ELR (cell line): ENCODE measurements around the gene ANKRD11.
A peak's percentile ranks its signal among the peaks of the same experiment; 100 is the strongest.
"Not testable (repeated sequence)": the region's sequence is repeated elsewhere in the genome, so short reads cannot be mapped to it uniquely, and the experiment has no call there.

Source experiments
- DNase-seq: peaks from one replicate; pipeline ENCODE4 v3.0.0-alpha.2; 2015; ENCODE audit warnings: low read depth

The ANKRD11 gene

DNA sequence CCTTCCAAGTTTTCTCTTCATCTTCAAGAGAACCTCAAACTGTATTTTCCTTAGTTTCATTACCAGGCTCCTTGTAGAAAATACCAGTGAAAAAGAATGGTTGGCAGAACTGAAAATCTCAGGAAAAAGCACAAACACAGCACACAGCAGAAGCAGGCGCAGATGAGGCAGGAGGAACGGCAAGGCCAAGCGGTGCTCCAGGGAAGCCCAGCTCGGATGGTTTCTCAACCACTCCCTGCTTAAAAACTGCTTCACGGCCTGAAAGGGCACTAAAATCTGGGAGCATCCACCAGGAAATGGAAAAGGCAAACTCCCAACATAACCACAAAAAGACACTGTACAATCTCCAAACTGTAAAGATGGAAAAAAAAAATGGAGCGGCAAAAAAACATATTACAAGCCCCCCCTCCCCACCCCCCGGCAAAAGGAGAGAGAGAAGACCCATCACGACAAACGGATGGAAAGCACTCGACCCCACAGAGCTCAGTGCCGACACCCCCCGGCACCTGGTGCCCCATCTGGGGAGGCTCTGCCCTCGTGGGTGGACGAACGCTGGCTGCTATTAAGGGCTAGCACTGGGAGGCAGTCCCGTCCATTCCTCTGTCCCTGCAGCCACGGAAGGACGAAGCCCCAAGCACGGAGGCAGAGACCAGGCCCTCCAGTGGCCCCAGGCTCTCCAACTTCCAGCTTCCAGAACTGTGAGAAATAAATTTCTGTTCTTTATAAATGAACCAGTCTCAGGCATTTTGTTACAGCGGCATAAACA, 145.3 kb downstream of the ANKRD11 start:
- no peak for DNase-seq

GRCh38 chr16:89344458-89344834, 145.9 kb downstream of the ANKRD11 start:
- DNase-seq, result no peak

DNA sequence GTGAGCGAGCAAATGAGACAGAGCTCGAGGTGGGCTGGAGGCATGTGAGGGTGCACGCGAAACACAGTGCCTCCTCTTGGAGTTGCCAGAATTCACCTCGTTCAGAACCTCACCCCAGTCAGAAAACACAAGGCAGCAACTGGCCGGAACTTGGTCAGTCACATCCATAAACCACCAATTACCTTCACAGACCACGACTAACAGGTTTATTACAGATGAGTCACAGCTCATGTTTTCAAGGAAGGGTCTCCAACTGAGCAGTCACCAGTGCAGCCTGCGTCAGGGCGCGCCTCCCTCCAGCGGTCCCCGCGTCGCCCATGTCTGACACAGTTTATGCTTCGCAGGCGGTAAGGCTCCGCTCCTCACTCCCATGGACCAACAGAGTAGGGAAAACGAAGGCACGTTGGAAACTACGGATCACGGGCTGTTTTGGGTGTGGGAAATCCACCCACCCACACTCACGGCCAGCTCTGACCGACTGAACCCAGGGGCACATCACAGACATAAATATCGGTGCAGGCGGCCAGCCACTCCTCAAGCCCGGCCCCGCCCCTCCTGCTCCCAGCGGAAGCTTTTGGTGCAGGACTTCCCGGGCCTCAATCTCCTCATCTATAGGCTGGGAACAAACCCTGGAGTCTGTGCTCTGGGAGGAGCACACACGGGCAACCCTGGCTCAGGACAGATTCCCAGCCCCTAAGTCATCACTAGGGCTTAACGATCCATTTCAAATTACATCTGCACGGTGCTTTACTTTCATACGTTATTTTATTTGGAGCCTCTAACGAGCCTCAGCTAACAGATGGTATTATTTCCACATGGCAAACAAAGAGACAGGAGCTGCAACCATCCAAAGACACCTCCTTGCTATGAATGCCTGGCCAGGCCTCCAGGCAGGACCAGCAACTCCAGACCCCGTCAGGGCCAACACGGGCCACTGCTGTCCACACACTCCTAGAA, 146.6 kb downstream of the ANKRD11 start:
- peak; percentile 76 for DNase-seq

GRCh38 chr16:89341697-89342694, 148.4 kb downstream of the ANKRD11 start:
- DNase-seq, result no peak

DNA sequence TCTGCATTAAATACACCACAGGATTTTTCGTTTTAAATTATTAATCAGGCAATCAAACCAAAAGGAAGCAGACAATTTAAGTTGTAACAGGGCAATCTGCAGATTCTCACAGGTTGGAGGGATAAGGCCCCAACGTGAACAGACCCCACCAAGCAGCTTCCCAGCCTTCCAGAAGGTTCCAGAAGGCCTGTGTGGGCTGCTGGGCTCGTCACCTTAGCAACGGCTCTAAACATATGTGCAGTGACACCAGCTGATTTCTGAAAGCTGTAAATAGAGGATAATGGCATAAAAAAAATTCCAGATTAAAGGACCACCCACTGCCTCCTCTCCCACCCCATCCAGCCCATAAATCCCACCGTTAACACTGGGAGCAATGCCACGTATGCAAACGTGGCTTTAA, 149.1 kb downstream of the ANKRD11 start:
- DNase-seq, result no peak

DNA sequence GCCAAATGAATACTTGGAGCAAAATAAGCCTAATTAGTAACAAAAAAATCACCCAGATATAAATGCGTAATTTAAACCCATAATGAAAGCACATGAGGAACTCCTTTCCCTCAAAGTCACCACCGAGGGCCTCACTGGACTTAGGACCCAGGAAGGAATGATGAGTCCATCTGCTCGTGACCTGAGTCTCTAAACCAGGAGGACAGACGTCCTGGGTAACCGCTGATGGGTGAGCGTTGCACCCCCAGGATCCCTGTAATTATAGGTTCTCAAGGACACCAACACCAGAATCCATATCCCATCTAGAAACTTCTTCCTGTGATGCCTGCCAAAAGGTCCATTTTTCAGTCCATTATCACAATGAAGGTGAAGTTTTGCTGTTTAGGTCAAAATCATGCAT, 151.5 kb downstream of the ANKRD11 start:
- DNase-seq, result no peak

DNA sequence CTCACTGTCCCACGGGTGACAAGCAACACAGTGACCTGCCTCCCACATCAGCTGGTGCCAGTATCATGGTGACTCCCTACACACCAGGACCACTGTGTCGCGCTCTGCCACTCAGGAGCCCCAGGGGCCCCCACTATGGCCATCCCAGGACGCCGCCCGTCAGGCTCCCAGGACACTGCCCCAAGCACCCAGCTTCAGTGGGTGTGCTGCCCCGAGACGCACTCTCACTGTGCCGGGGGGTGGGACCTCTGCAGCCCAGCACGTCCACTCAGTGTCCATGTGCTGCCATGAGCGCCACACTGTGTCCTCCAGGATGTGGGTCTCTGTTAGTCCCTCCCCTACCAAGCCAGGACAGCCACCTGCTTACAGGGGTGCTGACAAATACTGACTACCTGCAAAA, 152.4 kb downstream of the ANKRD11 start:
- no peak for DNase-seq

- DNase-seq, result no peak
These were observed 154.4 kb downstream of the ANKRD11 start for GRCh38 chr16:89335803-89336485.

GRCh38 chr16:89334988-89335802, 155.2 kb downstream of the ANKRD11 start:
- no peak for DNase-seq

- no peak for DNase-seq
These were observed 155.9 kb downstream of the ANKRD11 start for GRCh38 chr16:89334461-89334860.

DNA sequence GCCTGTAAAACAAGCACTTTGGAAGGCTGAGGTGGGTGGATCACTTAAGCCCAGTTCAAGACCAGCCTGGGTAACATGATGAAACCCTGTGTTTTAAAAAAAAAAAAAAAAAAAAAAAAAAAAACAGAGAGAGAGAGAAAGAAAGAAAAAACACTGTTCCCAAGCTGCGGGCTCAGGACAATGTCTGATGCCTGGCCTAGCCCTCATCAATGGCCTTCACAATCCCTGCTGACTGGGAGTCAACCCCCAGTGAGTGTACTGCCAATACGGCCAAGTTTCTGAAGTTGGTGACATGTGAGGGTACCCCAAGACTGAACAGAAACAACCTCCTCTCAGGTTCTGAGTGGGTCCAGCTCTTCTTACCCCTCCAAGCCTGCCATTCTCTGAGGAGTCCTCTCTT, 156.3 kb downstream of the ANKRD11 start:
- DNase-seq, result no peak

DNA sequence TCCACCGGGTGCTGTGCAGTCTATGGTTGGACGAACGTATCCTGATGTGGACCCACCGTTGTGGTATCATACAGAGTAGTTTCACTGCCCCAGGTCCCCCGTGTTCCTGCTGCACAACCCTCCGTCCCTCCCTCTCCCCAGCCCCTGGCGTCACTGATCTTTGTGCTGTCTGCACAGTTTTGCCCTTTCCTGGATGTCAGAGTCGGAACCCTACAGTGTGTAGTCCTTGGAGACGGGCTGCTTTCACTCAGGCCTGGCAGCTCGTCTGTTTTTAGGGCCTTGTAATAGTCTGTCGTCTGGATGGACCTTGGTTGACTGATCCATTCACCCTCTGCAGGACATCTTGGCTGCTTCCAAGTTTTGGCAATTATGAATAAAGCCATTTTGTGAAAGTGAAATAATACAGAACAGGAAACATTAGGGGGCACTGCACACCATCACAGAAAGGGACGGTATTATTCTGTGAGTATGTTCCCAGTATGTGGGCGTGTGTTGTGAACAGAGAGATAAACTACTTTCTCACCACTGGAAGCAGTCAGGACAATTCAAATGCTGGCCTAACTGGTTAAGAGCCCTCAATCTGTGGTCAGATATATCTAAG, 156.9 kb downstream of the ANKRD11 start:
- peak; percentile 84 for DNase-seq

DNA sequence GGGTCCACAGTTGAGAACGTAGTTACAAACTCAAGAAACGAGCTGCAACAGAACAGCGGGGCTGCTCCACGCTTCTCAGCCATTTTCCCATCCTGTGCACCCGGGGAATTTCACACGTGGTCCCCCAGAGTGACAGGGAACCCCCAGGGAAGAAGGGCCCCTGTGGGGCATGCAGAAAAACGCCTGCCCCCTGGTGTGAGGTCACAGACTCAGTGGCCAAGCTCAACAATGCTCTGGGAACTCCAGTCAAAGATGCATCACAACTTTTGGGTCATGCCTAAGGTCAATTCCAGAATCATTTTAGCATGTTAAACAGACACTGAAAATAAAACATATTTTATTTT, 157.5 kb downstream of the ANKRD11 start:
- no peak for DNase-seq

- DNase-seq, result no peak
These were observed 158.0 kb downstream of the ANKRD11 start for GRCh38 chr16:89332243-89332901.

DNA sequence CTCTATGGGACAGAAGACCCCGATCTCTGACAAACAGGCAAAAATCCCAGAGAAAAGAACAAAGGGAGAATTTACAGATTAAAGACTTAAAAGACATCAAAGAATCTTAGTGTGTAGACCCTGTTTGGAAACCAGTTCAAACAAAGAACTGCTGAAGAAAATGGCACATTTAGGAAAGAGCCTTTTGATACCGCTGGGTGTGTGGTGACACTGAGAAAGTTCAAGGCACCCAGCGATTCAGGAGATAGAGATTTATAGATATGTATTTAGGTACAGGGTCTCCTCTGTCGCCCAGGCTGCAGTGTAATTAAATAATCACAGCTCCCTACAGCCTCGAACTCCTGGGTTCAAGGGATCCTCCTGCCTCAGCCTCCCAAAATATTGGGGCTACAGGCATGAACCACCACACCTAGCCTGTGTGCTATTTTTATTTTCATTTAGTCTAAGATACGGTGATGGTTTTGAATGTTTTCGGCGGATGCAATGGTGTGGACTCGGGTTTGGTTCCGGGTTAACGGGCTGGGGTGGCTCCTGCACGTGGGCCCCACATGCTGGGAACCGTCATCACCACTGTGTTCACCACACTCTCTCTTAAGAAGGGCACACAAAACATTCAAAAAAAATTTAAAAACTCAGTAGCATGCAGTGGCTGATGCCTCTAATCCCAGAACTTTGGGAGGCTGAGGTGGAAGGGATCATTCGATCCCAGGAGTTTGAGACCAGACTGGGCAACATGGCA, 158.8 kb downstream of the ANKRD11 start:
- no peak for DNase-seq

DNA sequence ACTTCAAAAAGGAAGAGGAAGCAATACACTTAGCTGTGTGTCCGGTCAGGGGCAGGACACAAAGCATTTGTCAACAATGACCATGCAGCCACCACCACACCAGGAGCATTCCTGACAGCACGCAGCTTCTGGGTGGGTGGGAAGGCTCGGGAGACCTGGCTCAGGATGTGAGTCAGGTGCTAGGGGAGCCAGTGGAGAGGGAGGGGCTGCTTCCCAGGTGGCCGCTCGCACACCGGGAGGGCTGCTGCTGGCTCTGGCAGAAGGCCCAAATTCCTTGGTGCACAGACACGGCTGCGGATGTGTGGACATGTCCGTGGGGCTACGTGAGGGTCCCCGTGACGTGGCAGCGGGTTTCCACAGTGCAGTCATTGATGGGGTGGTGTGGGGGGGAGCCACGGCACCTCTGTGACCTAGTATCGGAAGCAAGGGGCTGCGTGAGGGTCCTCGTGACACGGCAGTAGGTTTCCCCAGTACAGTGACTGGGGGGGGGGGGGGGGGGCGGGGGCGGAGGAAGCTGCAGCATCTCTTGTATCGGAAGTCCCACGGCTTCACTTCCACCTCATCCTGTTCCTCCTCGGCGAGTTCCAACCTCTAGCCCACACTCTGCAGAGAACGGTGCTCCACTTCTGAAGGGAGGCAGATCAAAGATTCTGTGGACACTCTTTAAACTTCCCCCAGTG, 160.0 kb downstream of the ANKRD11 start:
- DNase-seq, result peak; percentile 84

DNA sequence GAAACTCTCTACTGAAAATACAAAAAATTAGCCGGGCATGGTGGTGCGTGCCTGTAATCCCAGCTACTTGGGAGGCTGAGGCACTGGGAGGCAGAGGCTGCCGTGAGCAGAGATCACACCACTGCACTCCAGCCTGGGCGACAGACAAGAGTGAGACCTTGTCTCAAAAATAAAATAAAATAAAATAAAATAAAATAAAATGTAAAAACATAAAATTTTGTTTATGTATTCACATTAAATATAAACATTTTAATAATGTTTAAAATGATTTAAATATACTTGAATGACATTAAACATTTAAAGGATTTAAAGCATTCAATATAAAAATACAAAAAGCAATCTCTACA, 160.6 kb downstream of the ANKRD11 start:
- not testable (repeated sequence) for DNase-seq
